Measurements from ENCODE around the gene UBE2V1.

Gene UBE2V1

GRCh38 chr20:50152394-50153152 is 39.6 kb upstream of the UBE2V1 start:
- H3K27ac ChIP-seq (ENCODE audit: poor library complexity, severe bottlenecking), result peak overlapping the region; percentile 91
- peaks cover 42% of the 10 kb centered on the region for H3K36me3 ChIP-seq (ENCODE audit: low read depth)
- no peaks in the 10 kb centered on the region for H3K27me3 ChIP-seq (ENCODE audit: insufficient read depth, poor library complexity, severe bottlenecking)
- no peak for DNase-seq (ENCODE audit: low spot score)
- TF ChIP-seq, protein P1, sequence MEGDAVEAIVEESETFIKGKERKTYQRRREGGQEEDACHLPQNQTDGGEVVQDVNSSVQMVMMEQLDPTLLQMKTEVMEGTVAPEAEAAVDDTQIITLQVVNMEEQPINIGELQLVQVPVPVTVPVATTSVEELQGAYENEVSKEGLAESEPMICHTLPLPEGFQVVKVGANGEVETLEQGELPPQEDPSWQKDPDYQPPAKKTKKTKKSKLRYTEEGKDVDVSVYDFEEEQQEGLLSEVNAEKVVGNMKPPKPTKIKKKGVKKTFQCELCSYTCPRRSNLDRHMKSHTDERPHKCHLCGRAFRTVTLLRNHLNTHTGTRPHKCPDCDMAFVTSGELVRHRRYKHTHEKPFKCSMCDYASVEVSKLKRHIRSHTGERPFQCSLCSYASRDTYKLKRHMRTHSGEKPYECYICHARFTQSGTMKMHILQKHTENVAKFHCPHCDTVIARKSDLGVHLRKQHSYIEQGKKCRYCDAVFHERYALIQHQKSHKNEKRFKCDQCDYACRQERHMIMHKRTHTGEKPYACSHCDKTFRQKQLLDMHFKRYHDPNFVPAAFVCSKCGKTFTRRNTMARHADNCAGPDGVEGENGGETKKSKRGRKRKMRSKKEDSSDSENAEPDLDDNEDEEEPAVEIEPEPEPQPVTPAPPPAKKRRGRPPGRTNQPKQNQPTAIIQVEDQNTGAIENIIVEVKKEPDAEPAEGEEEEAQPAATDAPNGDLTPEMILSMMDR (IDR thresholded peaks at IDR 0.05; ENCODE audit: poor library complexity, severe bottlenecking), result peak; percentile 83
- peaks cover 40% of the 10 kb centered on the region for H3K4me1 ChIP-seq (ENCODE audit: insufficient read depth, poor library complexity, severe bottlenecking)
- peak; percentile 18 for ATAC-seq (ENCODE audit: low read depth)
- H3K4me3 ChIP-seq (ENCODE audit: severe bottlenecking), result peak overlapping the region; percentile 96
- H3K9me3 ChIP-seq (ENCODE audit: severe bottlenecking), result no peaks in the 10 kb centered on the region

GRCh38 chr20:50151034-50151743 is 38.2 kb upstream of the UBE2V1 start:
- H3K4me3 ChIP-seq (ENCODE audit: severe bottlenecking), result peak overlapping the region; percentile 96
- TF ChIP-seq, protein P1 (IDR thresholded peaks at IDR 0.05; ENCODE audit: poor library complexity, severe bottlenecking), result no peak
- H3K27me3 ChIP-seq (ENCODE audit: insufficient read depth, poor library complexity, severe bottlenecking), result no peaks in the 10 kb centered on the region
- no peak for DNase-seq (ENCODE audit: low spot score)
- peak overlapping the region; percentile 91 for H3K27ac ChIP-seq (ENCODE audit: poor library complexity, severe bottlenecking)
- H3K36me3 ChIP-seq (ENCODE audit: low read depth), result peaks cover 54% of the 10 kb centered on the region
- 0 out of 3 replicates have a peak, but pooled peaks have one; percentile 7 for ATAC-seq (ENCODE audit: low read depth)
- peaks cover 50% of the 10 kb centered on the region for H3K4me1 ChIP-seq (ENCODE audit: insufficient read depth, poor library complexity, severe bottlenecking)
- no peaks in the 10 kb centered on the region for H3K9me3 ChIP-seq (ENCODE audit: severe bottlenecking)

DNA sequence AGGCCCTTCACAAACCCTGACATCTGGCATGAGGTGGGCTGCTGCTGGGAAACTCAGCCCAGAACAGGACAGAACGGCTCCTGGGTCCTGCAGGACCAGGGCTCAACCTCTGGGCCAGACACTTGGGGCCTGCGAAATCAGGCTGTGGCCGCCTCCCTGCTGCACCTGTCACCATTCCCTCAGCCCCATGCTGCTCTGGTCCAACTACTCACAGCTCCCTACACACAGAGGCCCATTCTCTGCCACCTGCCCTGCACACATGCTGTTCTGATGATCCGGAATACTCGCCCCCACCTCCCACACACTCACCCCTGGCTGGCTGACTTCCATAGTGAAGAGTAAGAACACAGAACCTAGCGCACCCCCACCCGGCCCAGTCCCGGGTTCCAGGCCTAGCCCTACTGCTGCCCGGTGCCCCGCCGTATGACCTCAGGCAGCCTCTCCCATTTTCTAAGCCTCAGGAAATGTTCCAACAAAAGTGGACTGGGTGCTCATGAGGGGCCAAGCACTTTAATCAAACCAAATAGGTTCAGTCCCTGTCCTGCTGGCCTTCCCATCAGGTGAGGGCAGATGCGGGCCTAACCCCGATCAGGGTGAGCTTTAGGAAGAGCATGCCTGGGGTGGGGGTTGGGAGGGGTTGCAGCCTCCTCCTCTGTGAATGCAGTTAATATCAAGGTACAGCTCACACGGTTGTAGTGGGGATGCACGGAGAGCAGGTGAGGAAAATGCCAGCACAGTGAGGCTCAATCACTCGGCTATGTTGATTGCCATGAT is 36.7 kb upstream of the UBE2V1 start:
- H3K4me1 ChIP-seq (ENCODE audit: insufficient read depth, poor library complexity, severe bottlenecking), result peaks cover 62% of the 10 kb centered on the region
- ATAC-seq (ENCODE audit: low read depth) (no peak), DNase-seq (ENCODE audit: low spot score) (no peak)
- no peaks in the 10 kb centered on the region for H3K27me3 ChIP-seq (ENCODE audit: insufficient read depth, poor library complexity, severe bottlenecking)
- H3K9me3 ChIP-seq (ENCODE audit: severe bottlenecking), result no peaks in the 10 kb centered on the region
- no peak overlapping the region for H3K4me3 ChIP-seq (ENCODE audit: severe bottlenecking)
- peaks cover 69% of the 10 kb centered on the region for H3K36me3 ChIP-seq (ENCODE audit: low read depth)
- peak overlapping the region; percentile 91 for H3K27ac ChIP-seq (ENCODE audit: poor library complexity, severe bottlenecking)
- TF ChIP-seq, protein P1 (IDR thresholded peaks at IDR 0.05; ENCODE audit: poor library complexity, severe bottlenecking), result no peak

GRCh38 chr20:50146732-50147662 is 34.0 kb upstream of the UBE2V1 start:
- ATAC-seq (ENCODE audit: low read depth) (peak; percentile 80), DNase-seq (ENCODE audit: low spot score) (peak; percentile 97)
- H3K4me1 ChIP-seq (ENCODE audit: insufficient read depth, poor library complexity, severe bottlenecking), result peaks cover 74% of the 10 kb centered on the region

More at GRCh38 chr20:50146732-50147662, 34.0 kb upstream of the UBE2V1 start:
- peak overlapping the region; percentile 91 for H3K27ac ChIP-seq (ENCODE audit: poor library complexity, severe bottlenecking)
- H3K27me3 ChIP-seq (ENCODE audit: insufficient read depth, poor library complexity, severe bottlenecking), result no peaks in the 10 kb centered on the region
- peaks cover 84% of the 10 kb centered on the region for H3K36me3 ChIP-seq (ENCODE audit: low read depth)
- H3K9me3 ChIP-seq (ENCODE audit: severe bottlenecking), result no peaks in the 10 kb centered on the region
- peak overlapping the region; percentile 6 for H3K4me3 ChIP-seq (ENCODE audit: severe bottlenecking)
- TF ChIP-seq, protein P1 (IDR thresholded peaks at IDR 0.05; ENCODE audit: poor library complexity, severe bottlenecking), result no peak
